AG04450 (cell line): ENCODE results near the gene DEFB127. TPM values are rescaled to one million over a fixed set of nuclear protein-coding genes. Genes with fewer than 3 reads are reported as not detected.

Source experiments
- polyA plus RNA-seq: library from polyadenylated mRNA; depleted of rRNA; stranded (reverse); fragments of >200 nt; gene quantifications from 2 replicates; pipeline ENCODE4 v1.2.3, GENCODE V29; 2011; rRNA removed

The DEFB127 gene
- polyA plus RNA-seq, 1 experiment = not detected

Other genes with a start within 250 kb of the DEFB127 start
- not detected in 2 replicates for gene DEFB125, start 69.8 kb upstream of the DEFB127 start, polyA plus RNA-seq
- gene DEFB126, start 14.9 kb upstream of the DEFB127 start, polyA plus RNA-seq = not detected in 2 replicates
- not detected in 2 replicates for gene DEFB128, start 32.3 kb downstream of the DEFB127 start, polyA plus RNA-seq
- not detected in 2 replicates for gene DEFB129, start 69.8 kb downstream of the DEFB127 start, polyA plus RNA-seq
- gene DEFB132, start 100.3 kb downstream of the DEFB127 start, polyA plus RNA-seq = not detected in 2 replicates
- 12.9 and 13.7 TPM in 2 replicates for gene C20orf96, start 133.3 kb downstream of the DEFB127 start, polyA plus RNA-seq
- 14.0 and 15.4 TPM in 2 replicates for gene ZCCHC3, start 140.1 kb downstream of the DEFB127 start, polyA plus RNA-seq
- gene SOX12, start 168.1 kb downstream of the DEFB127 start, polyA plus RNA-seq = 3.8 and 4.6 TPM in 2 replicates
- 35.6 and 43.3 TPM in 2 replicates for gene NRSN2, start 189.7 kb downstream of the DEFB127 start, polyA plus RNA-seq
- gene TRIB3, start 223.3 kb downstream of the DEFB127 start, polyA plus RNA-seq = 32.6 and 45.5 TPM in 2 replicates